ENCODE data around the gene NDRG4. TPM values are rescaled to one million over a fixed set of nuclear protein-coding genes. Genes with fewer than 3 reads are reported as not detected.

Gene NDRG4
- total RNA-seq, 1 experiment from 2014 or later, result 4.8 TPM

- no peak overlapping the region for H3K27ac ChIP-seq
- POLR2A ChIA-PET (ENCODE audit: unreplicated experiment), result no interaction called here
- CTCF ChIA-PET, result interaction anchor here (0.5 kb wide), 1 partner anchor 133 kb away, joined by 8 read pairs; no protein-coding TSS in a partner anchor
- H3K27me3 ChIP-seq (ENCODE audit: insufficient read depth, low read depth), result no peaks in the 10 kb centered on the region
- H3F3A ChIP-seq (ENCODE audit: insufficient read depth, low read depth), result 0 out of 2 replicates have a peak, but pooled peaks cover 8% of the 10 kb centered on the region
- H3K4me2 ChIP-seq, result no peak overlapping the region
- BruUV-seq (replicated peaks), result no TSS peak
- intact Hi-C loops (cut with micrococcal nuclease; ENCODE audit: unreplicated experiment), result loop anchor here (10.0 kb wide), 2 partner anchors 124 to 486 kb away; partner anchors contain the start of gene MMP15
- TF ChIP-seq CTCF (conservative IDR thresholded peaks at IDR 0.05) (no peak), EZH2 (IDR thresholded peaks at IDR 0.05; ENCODE audit: low read depth) (no peak)
- H2AFZ ChIP-seq, result no peak overlapping the region
- H3K4me1 ChIP-seq (replicated peaks; ENCODE audit: insufficient read depth), result peaks cover 6% of the 10 kb centered on the region; the same call in 1 of the 2 replicates
- 0 out of 2 replicates have a peak, but pooled peaks cover 5% of the 10 kb centered on the region for H4K20me1 ChIP-seq (ENCODE audit: insufficient read depth)
- no peaks in the 10 kb centered on the region for H3K36me3 ChIP-seq (ENCODE audit: low read depth)
- no peaks in the 10 kb centered on the region for H3K9me2 ChIP-seq (ENCODE audit: insufficient read depth)
- peaks cover 20% of the 10 kb centered on the region for H3K79me2 ChIP-seq (ENCODE audit: low read depth)
- DNase-seq, result no peak
- H3K9me3 ChIP-seq (ENCODE audit: insufficient read depth, low read depth), result no peaks in the 10 kb centered on the region
- no peak overlapping the region for H3K4me3 ChIP-seq
These were observed 11.1 kb downstream of the NDRG4 start for GRCh38 chr16:58510776-58511628.

DNA sequence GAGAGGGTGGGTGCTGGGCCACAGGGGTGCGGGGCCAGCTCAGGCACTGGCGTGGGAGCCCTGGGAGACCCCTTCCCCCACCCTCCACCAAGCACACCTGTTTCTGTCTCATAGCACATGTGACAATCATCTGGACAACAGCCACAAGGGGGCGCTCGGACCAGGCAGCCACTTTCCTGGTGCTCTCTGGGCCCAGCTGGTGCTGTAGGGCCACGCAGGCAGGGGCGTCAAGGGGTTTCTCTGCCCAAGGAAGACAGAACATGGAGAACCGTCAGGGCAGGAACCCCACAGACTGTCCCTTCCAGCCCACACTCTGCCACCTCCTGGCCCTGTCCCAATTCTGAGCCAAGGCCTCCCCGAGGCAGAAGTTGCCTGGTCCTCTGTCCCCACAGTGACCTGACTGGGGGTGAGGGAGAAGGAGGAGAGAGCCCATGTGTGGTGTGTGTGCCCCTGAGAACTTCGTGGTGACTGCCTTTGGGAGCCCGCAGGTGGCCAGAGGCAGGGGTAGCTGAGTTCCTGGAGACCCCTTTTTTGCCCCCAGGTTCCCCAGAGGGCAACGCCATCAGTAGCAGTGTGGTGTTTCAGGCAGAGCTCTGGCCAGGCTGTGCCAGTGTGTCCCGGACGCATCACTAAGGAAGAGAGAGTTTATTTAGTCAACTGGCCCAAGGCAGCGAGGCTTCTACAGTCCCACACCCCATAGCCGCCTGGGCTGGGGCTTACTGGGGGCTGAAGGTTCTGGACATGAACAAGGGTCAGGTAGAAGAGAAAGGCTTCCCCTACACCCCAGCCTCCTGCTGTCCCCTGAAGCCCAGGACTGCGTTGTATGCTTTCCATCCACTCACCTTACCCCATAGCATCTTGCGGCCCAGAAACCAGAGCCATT lies 12.2 kb downstream of the NDRG4 start:
- Histone ChIP-seq H3K79me2 (ENCODE audit: low read depth) (peaks cover 27% of the 10 kb centered on the region), H3K27ac (no peak overlapping the region), H2AFZ (no peak overlapping the region), H4K20me1 (ENCODE audit: insufficient read depth) (peaks cover 16% of the 10 kb centered on the region), H3K4me3 (no peak overlapping the region), H3K27me3 (ENCODE audit: insufficient read depth, low read depth) (no peaks in the 10 kb centered on the region), H3K36me3 (ENCODE audit: low read depth) (peaks cover 5% of the 10 kb centered on the region; the same call in 1 of the 2 replicates), H3K4me2 (no peak overlapping the region), H3K4me1 (replicated peaks; ENCODE audit: insufficient read depth) (peaks cover 17% of the 10 kb centered on the region), H3K9me3 (ENCODE audit: insufficient read depth, low read depth) (no peaks in the 10 kb centered on the region), H3F3A (ENCODE audit: insufficient read depth, low read depth) (peaks cover 18% of the 10 kb centered on the region; the same call in 1 of the 2 replicates), H3K9me2 (ENCODE audit: insufficient read depth) (no peaks in the 10 kb centered on the region)
- peak in 1 of 2 experiments; percentile 54 for DNase-seq
- TF ChIP-seq CTCF (conservative IDR thresholded peaks at IDR 0.05) (peak; percentile 87), EZH2 (IDR thresholded peaks at IDR 0.05; ENCODE audit: low read depth) (no peak)
- CTCF ChIA-PET, result interaction anchor here (0.5 to 0.7 kb wide), 2 partner anchors 132 to 149 kb away, joined by 3 to 8 read pairs; no protein-coding TSS in a partner anchor
- POLR2A ChIA-PET (ENCODE audit: unreplicated experiment), result no interaction called here
- no TSS peak for BruUV-seq (replicated peaks)
- intact Hi-C loops (cut with micrococcal nuclease; ENCODE audit: unreplicated experiment), result loop anchor here (2.0 to 10.0 kb wide), 4 partner anchors 123 to 487 kb away; partner anchors contain the start of gene MMP15

DNA sequence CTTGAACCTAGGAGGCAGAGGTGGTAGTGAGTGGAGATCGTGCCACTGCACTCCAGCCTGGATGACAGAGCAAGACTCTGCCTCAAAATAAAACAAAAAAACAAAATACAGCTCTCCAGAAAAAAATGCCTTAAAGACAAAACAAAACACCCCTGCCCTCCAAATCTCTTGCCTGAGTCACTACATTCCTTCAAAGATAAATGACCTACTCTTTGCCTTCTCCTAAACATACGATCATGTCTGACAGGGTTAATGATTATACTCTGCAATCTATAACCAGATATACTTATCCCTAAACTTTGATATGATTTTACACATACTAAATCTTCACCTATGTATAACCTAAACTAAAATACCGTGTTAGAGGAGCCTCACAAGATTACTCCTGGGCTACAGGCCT lies 13.9 kb downstream of the NDRG4 start:
- intact Hi-C loops (cut with micrococcal nuclease; ENCODE audit: unreplicated experiment), result loop anchor here (2.0 to 10.0 kb wide), 4 partner anchors 121 to 489 kb away; partner anchors contain the start of gene MMP15

More for the DNA sequence above, 13.9 kb downstream of the NDRG4 start:
- H3K4me2 ChIP-seq, result peak overlapping the region; percentile 88
- DNase-seq, result no peak
- H3F3A ChIP-seq (ENCODE audit: insufficient read depth, low read depth), result peaks cover 34% of the 10 kb centered on the region; the same call in 1 of the 2 replicates
- H3K9me3 ChIP-seq (ENCODE audit: insufficient read depth, low read depth), result no peaks in the 10 kb centered on the region
- ChIA-PET CTCF (no interaction called here), POLR2A (ENCODE audit: unreplicated experiment) (no interaction called here)
- no peaks in the 10 kb centered on the region for H3K9me2 ChIP-seq (ENCODE audit: insufficient read depth)
- BruUV-seq (replicated peaks), result no TSS peak
- H2AFZ ChIP-seq, result no peak overlapping the region
- H3K27ac ChIP-seq, result no peak overlapping the region
- TF ChIP-seq CTCF (conservative IDR thresholded peaks at IDR 0.05) (no peak), EZH2 (IDR thresholded peaks at IDR 0.05; ENCODE audit: low read depth) (no peak)
- H3K27me3 ChIP-seq (ENCODE audit: insufficient read depth, low read depth), result no peaks in the 10 kb centered on the region
- peaks cover 20% of the 10 kb centered on the region for H3K4me1 ChIP-seq (replicated peaks; ENCODE audit: insufficient read depth)
- peaks cover 31% of the 10 kb centered on the region for H4K20me1 ChIP-seq (ENCODE audit: insufficient read depth)
- peaks cover 21% of the 10 kb centered on the region; the same call in 1 of the 2 replicates for H3K36me3 ChIP-seq (ENCODE audit: low read depth)
- peaks cover 30% of the 10 kb centered on the region for H3K79me2 ChIP-seq (ENCODE audit: low read depth)
- H3K4me3 ChIP-seq, result peak overlapping the region; percentile 99; the same call in 1 of the 2 replicates
